Measurements from ENCODE around the gene CIDEB. TPM values are rescaled to one million over a fixed set of nuclear protein-coding genes. Genes with fewer than 3 reads are reported as not detected.

Gene CIDEB
- total and polyA plus RNA-seq, 2 of the 13 experiments (the other 11 are each of a cell fraction or from before 2014, with no cell fraction given), result 35.8 to 110 TPM

- no peak for TF ChIP-seq GRHL1 (CRISPR knock-in tag; conservative IDR thresholded peaks at IDR 0.05)
- TF ChIP-seq ZBTB34 (CRISPR knock-in tag; IDR thresholded peaks at IDR 0.05), result no peak
- TF ChIP-seq ZNF430 (CRISPR knock-in tag; IDR thresholded peaks at IDR 0.05), result no peak
- TF ChIP-seq KAT7 (CRISPR knock-in tag; IDR thresholded peaks at IDR 0.05; ENCODE audit: borderline replicate concordance), result peak; percentile 89
- no peak for TF ChIP-seq KAT2B (IDR thresholded peaks at IDR 0.05; ENCODE audit: borderline replicate concordance, low read depth, low read length)
- no peak for TF ChIP-seq SMARCC2 (IDR thresholded peaks at IDR 0.05)
- TF ChIP-seq ONECUT2 (CRISPR knock-in tag; IDR thresholded peaks at IDR 0.05), result no peak
- no peak for TF ChIP-seq BORCS8-MEF2B (CRISPR knock-in tag; IDR thresholded peaks at IDR 0.05)
- no peak for TF ChIP-seq CENPT (CRISPR knock-in tag; IDR thresholded peaks at IDR 0.05; ENCODE audit: low read depth)
- peak; percentile 97 for TF ChIP-seq RAD21 (CRISPR knock-in tag; IDR thresholded peaks at IDR 0.05)
- peak; percentile 50; the same call in 1 of the 2 replicates for TF ChIP-seq ZNF788 (CRISPR knock-in tag; IDR thresholded peaks at IDR 0.05; ENCODE audit: borderline replicate concordance)
- no peak for TF ChIP-seq NFIC (IDR thresholded peaks at IDR 0.05; ENCODE audit: low read length)
- no peak for TF ChIP-seq ZNF33A (CRISPR knock-in tag; IDR thresholded peaks at IDR 0.05; ENCODE audit: borderline replicate concordance)
- peak; percentile 74; the same call in 1 of the 2 replicates for TF ChIP-seq ATF7-NPFF (CRISPR knock-in tag; IDR thresholded peaks at IDR 0.05; ENCODE audit: low read depth)
- peak; percentile 92 for TF ChIP-seq XRCC5 (optimal IDR thresholded peaks at IDR 0.05; ENCODE audit: low read length)
- no peak for TF ChIP-seq FOSL1 (CRISPR knock-in tag; IDR thresholded peaks at IDR 0.05; ENCODE audit: borderline replicate concordance)
- TF ChIP-seq ZNF678 (CRISPR knock-in tag; IDR thresholded peaks at IDR 0.05), result no peak
- 0 out of 2 replicates have a peak, but pooled peaks have one; percentile 36 for TF ChIP-seq RBFOX2 (IDR thresholded peaks at IDR 0.05; ENCODE audit: low read depth, low read length)
- TF ChIP-seq TMF1 (CRISPR knock-in tag; IDR thresholded peaks at IDR 0.05; ENCODE audit: low read depth), result no peak
- TF ChIP-seq MAFK (conservative IDR thresholded peaks at IDR 0.05 in 1 of 2, IDR thresholded peaks at IDR 0.05 in 1 of 2; ENCODE audit: low read length in 2 of 2), result no peak
- no peak for TF ChIP-seq POGZ (CRISPR knock-in tag; IDR thresholded peaks at IDR 0.05)
- 0 out of 2 replicates have a peak, but pooled peaks have one; percentile 9 for TF ChIP-seq SP5 (CRISPR knock-in tag; IDR thresholded peaks at IDR 0.05; ENCODE audit: borderline replicate concordance, low read depth)
- no peak for TF ChIP-seq ZNF496 (CRISPR knock-in tag; IDR thresholded peaks at IDR 0.05; ENCODE audit: insufficient replicate concordance)
- TF ChIP-seq HNRNPL (IDR thresholded peaks at IDR 0.05; ENCODE audit: low read depth, low read length), result no peak
- TF ChIP-seq ATF3 (CRISPR knock-in tag; IDR thresholded peaks at IDR 0.05), result no peak
- no peak for TF ChIP-seq JUN (CRISPR knock-in tag; IDR thresholded peaks at IDR 0.05)
- no peak; the same call in 1 of the 2 replicates for TF ChIP-seq BATF2 (CRISPR knock-in tag; IDR thresholded peaks at IDR 0.05)
- no peak for TF ChIP-seq ZNF432 (CRISPR knock-in tag; IDR thresholded peaks at IDR 0.05; ENCODE audit: borderline replicate concordance)
Measured at GRCh38 chr14:24296341-24297157, 11.2 kb downstream of the CIDEB start (continued).

Data from HepG2 (cell line).